Endometrium (tissue), 2 donors: ENCODE data around the gene RTL10.

Source experiments
- FAIRE-seq: peaks from 2 replicates; lab custom pipeline; 2012; peaks lifted over from hg19 to GRCh38; lab: Jason Lieb, UNC
- donor health status: control.
- donor health status: control.

The RTL10 gene

DNA sequence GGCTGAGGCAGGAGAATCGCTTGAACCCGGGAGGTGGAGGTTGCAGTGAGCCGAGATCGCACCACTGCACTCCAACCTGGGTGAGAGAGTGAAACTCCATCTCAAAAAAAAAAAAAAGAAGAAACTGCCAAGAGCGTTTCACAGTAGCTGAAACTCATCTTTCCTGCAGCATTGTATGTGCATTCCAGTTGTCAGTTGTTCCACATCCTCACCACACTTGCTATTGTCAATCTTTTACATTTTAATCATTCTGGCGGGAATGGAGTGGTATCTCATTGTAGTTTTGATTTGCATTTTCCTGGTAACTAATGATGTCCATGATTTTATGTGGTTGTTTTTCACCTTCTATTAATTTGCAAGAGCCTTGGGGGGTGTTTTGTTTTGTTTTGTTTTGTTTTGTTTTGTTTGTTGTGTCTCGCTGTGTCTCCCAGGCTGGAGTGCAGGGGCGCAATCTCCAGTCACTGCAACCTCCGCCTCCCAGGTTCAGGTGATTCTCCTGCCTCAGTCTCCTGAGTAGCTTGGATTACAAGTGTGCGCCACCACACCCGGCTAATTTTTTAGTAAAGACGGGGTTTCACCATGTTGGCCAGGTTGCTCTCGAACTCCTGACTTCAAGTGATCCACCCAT lies 8.1 kb upstream of the RTL10 start:
- FAIRE-seq = no peak

- FAIRE-seq = no peak
Measured at GRCh38 chr22:19859861-19860510, 5.3 kb upstream of the RTL10 start.

DNA sequence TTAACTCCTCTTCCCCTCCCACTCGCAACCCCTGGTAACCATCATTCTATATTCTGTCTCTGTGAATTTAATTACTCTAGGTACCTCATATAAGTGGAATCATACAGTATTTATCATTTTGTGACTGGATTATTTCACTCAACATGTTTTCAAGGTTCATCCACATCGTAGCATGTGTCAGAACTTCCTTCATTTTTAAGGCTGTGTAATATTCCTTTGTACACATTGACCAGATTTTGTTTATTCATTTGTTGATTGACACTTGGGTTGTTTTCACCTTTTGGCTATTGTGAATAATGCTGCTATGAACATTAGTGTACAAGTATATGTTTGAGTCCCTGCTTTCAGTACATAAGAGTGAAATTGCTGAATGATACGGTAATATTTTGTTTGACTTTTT lies 2.7 kb upstream of the RTL10 start:
- FAIRE-seq = no peak

DNA sequence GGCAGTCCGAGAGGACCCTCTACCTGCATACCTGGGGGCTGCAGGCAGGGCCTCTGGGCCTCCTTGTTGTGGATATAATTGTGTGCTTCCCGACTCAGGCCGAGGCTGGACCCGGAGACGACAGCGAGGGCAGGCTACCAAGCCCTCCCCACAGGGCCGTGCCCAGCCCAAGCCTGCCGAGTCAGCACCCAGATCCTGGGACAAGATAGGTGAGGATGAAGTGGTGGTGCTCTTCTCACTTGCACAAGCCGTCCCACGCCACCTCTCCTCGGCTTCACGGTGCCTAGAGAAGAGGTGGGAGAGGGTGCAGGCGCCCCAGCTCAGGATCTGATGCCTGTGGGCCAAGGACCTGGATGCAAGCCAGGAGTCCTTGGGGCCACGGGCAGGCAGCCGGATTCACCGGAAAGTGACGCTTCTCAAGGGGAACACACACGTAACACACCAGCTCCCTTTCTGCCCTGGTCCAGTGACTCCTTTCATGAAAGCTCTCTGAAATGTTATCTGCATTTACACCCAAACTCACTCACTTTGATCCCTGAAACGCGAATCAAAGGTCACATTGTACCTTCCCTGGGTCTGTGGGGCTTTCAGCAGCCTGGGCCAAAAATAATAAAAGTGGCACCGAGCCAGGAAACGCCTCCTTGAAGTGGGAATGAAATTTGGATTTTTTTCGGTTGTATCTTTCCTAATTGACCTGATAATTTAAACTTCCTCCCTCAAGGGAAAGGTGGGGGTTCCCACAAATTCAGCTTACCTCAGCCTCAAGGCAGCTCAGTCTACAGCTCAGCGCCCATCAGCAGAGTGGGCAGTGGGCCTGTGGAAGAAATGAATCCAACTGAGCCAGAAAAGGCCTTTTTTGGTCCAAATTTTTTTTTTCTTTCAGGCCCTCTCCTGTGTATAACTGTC lies 1.1 kb upstream of the RTL10 start:
- no peak for FAIRE-seq

DNA sequence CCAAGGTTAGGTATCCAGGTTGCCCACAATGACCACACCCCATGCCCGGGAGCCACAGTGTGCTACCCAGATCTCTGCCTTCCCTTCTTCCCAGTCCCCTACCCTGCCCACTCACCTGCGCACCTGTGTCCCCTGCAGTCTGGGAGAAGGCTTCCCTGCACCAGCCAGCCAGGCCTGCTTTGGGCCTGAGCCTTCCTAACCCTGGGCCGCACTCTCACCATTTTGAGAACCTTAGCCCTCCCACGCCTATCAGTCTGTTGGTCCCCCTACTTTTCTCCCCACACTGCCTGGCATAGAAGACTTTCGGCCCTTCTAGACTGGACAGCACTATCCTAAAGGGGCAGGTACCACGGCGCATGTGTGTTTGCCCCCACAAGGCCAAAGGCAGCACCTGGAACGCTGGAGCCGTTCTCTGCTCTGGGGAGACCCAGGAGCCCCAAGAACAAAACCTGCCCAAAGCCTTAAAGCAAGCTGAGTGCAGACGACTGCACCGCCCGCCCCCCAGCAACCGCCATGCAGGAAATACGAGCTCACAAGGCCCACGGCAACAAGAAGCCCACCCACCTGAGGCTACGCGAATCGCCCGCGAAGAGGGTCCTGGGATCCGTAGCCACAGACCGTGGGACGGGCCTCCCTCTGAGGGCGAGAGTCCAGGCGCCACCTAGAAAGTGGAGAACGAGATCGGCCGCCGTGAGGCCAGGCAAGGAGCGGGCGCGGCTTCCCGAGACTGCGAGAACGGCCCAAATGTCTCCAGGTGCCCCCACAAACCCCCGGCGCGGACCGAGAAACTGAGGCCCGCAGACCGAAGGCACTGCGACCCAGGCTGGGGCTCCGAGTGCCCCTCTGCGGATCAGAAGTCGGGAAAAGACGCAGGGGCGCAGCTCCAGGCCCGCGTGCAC lies 546 bp downstream of the RTL10 start:
- no peak for FAIRE-seq

GRCh38 chr22:19853058-19853878 lies 1.4 kb downstream of the RTL10 start:
- no peak for FAIRE-seq

- FAIRE-seq = no peak
Measured at GRCh38 chr22:19852177-19852781, 2.4 kb downstream of the RTL10 start.

DNA sequence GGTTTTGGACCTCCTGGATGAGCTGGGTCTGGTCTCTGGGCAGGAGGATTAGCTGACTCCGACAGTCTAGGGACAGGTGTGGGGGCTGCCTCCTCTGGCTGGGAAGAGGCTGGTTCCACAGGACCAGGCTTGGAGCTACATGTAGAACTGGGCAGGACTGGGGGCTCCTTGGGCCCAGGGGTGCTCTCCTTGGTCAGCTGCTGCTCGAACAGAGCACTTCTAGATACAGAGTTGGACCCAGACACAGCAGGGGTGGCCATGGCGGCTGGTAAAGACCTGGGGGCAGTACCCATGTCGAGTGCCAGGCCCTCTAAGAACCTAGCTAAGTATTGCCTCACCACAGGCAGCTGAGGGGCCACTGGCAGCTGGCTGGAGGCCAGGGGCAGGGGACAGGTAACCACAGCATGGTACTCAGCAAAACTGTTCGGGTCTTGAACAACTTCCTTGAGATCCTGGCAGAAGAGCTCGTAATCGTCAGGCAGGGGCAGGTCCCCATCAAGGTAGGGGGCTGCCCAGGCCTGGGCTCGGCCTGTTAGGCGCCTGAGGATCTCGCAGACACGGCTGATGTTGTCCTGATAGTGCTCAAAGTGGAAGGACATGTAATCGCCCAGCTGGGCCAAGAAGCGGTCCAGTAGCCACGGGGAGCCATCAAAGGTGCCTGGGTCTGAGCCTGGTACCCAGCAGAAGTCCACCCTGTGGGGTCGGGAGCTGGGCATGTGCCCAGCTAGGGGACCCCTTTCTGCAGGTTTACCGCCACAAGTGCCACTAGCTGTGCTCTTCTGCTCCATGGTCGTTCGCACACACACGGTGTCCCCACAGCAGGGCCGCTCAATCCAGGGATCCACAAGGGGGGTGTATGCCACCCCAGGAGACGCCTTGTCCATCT lies 3.1 kb downstream of the RTL10 start:
- no peak for FAIRE-seq

DNA sequence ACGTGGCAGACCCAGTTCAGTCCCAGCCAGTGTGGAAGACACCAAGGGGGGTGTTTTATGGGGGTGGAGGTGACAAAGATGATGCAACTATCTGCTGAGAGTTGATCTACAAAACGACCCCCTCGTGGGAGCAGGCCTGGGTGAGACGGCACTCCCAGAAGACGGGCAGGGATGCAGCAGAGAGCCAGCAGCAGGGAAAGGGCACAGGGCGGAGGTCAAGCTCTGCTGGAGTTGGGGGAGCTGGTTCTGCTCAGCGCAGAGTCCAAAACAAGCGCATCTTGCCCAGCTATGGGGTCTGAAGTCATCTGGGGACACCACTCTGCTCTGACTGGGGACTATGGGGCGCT lies 3.9 kb downstream of the RTL10 start:
- no peak for FAIRE-seq

- no peak for FAIRE-seq
Measured at GRCh38 chr22:19849835-19850762, 4.6 kb downstream of the RTL10 start.

DNA sequence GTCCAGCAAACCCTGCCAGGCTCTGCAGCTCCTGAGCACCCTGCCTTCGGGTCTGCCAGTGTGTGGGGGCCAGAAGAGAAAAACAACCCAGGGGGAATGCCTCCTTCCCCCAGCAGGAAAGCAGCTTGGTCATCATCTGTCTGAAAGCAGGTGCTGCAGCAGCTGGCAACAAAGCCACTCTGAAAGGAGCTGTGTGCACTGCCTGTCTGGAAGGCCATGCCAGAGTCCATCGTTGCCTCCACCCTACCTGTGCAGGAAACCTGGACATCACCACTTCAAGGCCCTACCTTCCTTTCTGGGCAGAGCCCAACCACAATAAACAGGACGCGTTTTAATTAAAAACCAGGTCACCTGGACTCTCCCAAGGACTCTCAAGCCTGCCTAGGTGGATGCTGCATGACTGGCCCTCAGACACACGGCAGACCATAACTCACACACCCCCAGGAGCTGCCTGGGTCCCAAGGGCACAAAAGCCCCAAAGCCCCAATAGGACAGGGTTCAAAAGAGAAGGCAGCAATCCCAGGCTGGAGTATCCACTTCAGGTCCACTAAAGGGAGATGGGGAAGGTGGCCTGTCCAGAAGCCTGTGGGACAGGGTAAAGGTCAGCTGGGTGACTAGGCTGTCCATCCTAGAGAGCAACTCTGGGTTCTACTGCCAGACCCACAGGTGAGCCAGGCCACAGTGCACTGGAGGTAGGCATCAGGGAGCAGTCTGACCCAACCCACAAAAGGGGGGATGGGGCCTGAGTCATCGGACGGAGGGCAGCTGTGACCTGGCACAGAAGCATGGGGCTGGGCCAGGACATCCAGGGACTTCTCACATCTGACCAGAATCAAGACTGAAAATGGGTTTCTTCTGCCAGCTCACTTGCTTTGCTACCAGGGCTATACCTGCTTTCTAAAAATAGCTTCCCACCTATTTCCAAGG lies 6.1 kb downstream of the RTL10 start:
- FAIRE-seq = no peak

DNA sequence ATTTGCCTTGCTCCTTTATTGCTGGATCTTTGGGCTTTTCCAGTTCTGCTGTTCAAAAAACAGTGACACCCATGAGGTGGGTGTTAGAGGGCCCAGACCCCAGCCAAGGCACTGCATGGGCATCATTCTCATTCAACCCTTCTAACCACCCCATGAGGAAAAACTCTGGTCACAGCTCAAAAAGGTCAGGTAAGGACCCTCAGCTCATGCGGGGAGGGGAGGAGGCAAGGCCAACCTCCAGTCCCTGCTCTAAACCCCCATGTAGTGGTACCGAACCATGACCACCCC lies 7.4 kb downstream of the RTL10 start:
- no peak for FAIRE-seq

- FAIRE-seq = no peak
Measured at GRCh38 chr22:19846620-19847344, 7.9 kb downstream of the RTL10 start.

DNA sequence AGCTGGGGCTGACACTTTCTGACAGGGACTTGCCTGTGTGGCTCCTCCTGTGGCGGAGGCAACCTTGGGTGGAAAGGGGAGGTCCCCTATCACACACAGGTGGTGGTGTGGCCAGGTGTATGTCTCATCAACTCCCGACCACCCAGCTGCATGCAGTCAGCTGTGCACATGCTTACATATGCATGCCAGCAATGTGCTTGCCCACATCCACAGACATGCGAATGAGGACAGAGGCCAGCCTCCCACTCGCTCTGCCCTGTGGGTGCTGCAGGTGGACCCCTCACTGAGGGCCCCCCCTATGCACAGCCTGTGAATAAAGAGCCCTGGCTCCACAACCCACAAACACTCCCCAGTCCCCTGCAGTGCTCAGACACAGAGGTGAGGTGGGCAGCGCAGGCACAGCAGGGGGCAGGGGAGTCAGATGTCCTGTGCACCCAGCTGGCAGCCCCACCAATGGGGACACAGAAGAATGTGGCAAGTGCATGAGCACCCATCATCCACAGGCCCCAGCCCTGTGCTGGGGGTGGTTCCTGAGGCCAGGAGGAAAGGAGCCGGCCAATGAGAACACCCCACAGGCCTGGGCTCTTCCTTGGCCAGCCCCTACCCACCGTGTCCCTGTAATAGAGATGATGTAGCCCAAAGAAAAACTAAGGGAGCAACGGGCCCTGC lies 9.5 kb downstream of the RTL10 start:
- no peak for FAIRE-seq

DNA sequence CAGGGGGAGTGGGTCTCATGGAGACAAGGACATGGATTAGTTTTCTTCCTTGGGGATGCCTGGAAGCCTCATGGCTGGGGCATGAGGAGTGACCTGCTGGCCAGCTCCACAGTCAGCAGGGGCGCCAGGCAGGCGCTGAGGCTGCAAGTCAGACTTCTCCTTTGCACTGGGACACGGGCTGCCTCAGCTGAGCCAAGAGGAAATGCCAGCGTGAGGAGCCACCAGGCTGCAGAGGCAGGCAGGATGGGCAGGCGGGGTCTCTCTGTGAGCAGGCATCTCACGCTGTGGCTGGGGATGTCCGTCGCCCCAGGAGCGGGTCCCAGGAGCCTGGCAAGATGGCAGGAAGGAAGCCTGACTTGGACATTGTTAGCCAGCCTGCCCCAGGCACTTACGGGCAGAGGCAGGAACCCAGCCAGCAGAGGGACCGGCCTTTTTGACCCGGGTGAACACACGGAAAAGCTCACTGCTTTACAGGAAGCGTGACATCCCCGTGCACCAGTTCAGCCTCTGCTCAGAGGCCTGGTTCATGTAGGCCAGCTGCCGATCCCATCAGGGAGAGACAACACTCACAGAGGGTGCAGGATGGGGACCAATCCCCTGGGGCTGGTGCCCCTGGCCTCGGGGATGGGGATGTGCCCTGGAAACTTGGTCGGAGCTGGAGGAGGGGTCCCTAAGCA lies 10.2 kb downstream of the RTL10 start:
- no peak for FAIRE-seq

DNA sequence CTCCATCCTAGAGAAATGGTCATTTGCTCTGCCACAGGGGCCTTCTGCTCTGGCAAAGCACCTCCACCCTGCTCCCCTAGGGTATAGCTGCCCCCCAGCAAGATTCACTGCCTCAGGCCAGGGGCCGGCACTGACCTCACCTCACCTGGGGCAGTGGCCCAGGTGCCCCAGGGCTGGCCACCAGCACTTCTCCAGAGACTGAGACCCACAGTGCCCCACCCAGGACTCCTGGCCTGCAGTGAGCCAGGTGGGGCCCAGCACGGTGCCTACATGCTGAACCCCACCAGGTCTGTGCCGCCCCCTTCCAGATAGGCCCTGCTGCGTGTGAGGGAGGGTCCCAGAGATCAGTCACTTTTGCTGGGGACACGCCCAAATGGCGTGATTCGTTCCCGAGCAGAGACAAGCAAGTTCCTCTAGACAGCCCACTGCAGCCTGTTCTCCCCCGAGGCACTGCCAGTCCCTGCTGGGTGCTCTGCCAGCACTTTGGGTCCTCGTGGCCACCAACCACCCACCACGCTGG lies 10.8 kb downstream of the RTL10 start:
- no peak for FAIRE-seq
